T-helper 2 cell treated with Interferon-gamma antibody and Interleukin-4, amounts not matched to agents 100 ng/mL and 5 ng/mL, for 36 hours (primary cell): Measurements from ENCODE around the gene SLC5A7. TPM values are rescaled to one million over a fixed set of nuclear protein-coding genes. Genes with fewer than 3 reads are reported as not detected.

Experiments
- intact Hi-C: fragments of 100-400 bp; cut with micrococcal nuclease; formaldehyde crosslinking; loops from one replicate; pipeline ENCODE4 v1.15.1; 2023
- total RNA-seq: library from RNA; stranded (reverse); gene quantifications from 2 replicates; pipeline ENCODE4 v1.2.3, GENCODE V29; 2022

The SLC5A7 gene
- total RNA-seq = not detected in 2 replicates

- intact Hi-C loops = no loop called here
These were observed at the start of gene SLC5A7 for GRCh38 chr2:107986278-107987217. TSS of gene SLC5A7 (plus strand) at chr2:107986524. CDS start at chr2:107988156, 1,632 bp downstream.

DNA sequence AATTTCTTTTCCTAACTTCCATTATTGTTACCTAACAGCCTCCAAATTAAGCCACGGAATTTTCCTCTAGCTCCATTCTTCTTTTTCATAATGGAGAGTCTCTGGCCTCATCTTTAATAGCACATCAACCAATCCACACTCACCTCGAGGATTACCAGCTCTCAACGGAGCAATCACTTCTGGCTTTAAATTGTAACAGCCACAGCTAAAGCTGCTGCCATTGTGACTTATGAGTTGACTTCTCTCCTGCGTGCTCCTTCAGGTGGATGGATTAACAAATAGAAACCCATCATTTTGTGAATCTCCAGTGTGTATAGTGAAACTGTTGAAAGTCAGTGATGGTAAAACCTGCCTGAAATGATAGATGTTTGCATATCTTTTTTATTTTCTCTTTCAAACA is 24.9 kb upstream of the SLC5A7 start:
- intact Hi-C loops = no loop called here

DNA sequence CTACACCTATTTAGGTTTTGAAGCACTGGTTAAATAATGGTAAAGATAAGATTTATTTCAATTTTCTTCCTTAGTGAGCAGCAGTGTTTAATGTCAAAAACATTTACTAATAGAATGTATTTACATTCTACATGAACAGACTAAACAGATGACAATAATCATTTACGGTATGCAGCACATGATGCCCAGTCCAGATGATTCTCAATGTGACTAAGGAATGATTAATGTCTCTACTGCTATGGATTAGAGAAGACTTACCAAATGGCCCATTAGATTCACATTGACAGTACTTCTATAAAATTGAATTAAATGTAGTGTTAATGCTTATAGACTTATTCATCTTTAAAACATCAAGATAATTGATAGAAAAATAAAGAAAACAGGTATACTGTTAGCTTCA is 22.1 kb upstream of the SLC5A7 start:
- intact Hi-C loops = no loop called here

GRCh38 chr2:107984707-107985106 is 1.6 kb upstream of the SLC5A7 start:
- intact Hi-C loops = no loop called here

GRCh38 chr2:107988108-107988507 is 1.8 kb downstream of the SLC5A7 start:
- intact Hi-C loops = no loop called here

DNA sequence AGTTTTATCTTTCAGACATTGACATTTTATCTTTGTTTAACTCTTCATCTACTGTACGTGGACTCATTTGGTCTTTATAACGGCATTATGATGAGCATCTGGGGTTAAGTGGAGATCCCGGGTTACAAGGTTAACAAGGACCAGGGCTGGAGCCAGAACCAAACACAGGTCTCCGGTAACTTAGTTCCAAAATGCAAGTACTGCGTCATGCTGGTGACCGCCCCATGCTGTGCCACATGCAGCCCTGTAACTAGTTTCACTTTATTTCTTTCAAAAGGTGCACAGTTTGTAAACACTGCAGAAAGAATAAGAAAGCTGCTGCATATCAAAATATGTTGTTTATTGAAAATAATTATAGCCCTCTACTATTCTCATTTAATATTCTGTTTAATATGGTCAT is 3.1 kb downstream of the SLC5A7 start:
- intact Hi-C loops = no loop called here

- intact Hi-C loops = no loop called here
These were observed 4.4 kb downstream of the SLC5A7 start for GRCh38 chr2:107990718-107991117.

DNA sequence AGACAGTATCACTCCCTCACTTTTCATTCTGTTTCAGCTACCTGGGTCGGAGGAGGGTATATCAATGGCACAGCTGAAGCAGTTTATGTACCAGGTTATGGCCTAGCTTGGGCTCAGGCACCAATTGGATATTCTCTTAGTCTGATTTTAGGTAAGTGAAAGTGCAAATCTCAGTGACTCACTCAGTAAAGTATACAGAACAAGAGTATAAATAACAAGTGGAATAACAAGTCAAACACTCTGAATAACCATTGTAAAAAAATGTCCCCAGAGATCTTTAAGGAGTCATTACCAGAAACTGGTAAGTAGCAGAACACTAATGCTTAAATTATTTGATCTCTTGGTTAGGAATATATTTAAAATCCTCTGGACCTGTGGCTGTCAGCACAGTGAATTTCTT is 5.7 kb downstream of the SLC5A7 start:
- intact Hi-C loops = no loop called here

GRCh38 chr2:107999158-107999557 is 12.8 kb downstream of the SLC5A7 start:
- intact Hi-C loops = no loop called here

DNA sequence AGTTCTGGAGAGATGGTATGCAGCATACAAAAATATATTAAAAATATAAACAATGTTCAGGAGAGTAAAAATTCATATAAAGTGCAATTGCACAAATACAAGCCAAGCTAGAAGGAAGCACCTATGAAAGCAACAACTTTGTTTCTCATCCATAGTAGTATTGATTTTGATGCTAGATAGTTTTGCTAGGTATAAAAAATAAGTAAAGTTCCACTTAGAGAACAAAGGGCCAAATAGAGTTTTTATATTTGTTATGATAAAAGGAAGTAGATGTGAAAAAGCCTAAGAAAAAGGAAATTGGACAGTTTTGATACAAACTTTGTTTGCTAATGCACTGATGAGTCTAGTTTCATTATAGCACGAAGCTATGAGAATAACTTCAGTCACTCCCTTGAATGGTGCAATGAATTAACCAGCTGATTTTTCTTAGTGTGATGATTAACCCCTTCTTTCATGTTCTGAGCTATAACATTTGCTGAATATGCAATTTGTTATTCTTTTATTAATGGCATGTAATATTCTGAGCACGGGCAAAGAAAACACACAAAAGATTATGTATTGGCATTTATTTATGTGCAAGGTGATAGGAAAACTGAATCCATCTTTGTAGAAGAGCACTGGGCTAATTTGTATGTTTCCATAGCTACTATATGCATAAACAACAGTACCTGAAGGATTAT is 24.7 kb downstream of the SLC5A7 start:
- intact Hi-C loops = no loop called here

DNA sequence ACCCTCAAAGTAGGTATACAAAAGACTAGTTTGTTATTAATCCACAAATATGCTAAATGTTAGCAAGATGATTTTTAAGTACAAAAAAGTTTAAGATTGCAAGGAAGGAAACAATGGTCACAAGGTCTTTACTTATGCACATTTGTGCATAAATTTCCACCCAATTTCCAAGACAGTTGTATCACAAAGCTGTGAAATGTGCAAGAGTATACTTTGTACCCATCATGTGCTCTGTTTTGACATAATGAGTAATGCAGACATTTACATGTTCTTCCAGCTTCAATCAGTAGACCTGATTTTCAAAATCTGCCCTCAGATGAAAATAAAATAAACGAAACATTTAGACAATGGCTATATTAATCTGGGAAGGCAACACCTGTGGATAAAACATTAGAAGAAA is 27.0 kb downstream of the SLC5A7 start:
- intact Hi-C loops = no loop called here

DNA sequence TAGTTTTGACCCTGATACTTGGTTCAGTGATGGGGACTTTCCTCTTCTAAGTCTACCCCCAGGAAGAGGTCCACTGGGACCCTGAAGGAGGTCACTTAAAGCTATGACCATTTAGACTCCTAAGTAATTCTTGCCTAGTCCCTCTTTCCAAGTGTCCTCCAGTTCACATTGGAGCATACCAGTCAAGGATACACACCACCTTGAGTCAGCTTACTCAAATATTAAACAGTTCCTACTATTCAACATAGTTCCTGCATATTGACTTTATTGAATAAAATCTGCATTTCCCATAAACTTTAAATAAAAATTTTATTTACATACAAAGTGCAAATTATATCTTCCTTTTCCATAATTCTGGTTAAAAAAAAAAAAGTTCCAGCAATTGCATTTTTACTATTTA is 36.3 kb downstream of the SLC5A7 start:
- intact Hi-C loops = no loop called here

DNA sequence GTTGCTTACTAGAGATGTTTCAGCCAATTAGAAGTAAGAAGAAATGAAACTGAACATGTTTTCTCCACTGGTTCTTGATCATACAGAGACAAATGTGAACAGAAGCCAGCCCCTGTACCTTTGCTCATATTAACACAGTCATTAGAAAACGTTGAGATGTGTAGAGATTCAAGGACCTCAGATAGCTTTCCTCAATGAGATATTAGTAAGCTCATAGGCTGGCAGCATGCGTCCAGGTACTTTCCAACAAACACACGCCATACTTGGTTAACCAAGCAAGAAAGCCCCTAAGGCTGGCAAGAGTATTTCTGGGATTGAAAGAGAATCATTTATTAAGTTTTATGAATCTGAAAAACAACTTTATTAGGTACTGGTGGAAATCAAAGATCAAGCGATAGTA is 37.5 kb downstream of the SLC5A7 start:
- intact Hi-C loops = no loop called here

DNA sequence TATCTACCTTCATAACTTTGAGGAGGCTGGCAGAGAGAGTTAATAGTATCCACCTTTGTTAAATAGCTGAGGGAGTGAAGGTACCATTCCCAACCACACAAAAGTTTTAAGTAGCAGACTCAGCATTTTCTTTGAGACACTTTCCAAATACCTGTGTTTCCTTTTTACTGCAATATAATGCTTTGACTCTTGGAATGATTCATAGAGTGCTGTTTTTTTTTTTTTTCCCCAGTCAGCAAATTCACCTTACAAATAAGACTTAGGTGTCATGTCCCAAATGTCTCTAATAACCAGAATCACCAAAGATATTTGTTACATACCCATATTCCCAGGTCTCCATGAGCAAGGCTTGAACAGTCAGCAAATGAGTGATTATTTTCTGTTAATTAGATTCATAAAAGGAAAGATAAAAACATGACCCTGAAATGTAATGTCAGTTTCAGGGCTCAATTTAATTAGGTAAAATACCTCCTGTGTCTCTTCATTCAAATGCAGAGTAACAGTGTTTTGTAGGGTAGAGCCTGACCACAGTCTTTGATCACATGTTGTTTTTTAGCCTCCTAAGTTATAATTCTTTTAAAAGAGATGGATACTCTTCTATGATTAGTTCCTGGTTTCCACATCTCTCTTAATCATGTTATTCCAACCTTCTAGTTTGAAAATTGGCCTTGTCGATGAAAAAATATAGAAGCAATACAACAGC is 39.9 kb downstream of the SLC5A7 start:
- intact Hi-C loops = no loop called here

- intact Hi-C loops = no loop called here
These were observed 43.2 kb downstream of the SLC5A7 start for GRCh38 chr2:108029496-108029895.

GRCh38 chr2:108029912-108030311 is 43.6 kb downstream of the SLC5A7 start:
- intact Hi-C loops = no loop called here

DNA sequence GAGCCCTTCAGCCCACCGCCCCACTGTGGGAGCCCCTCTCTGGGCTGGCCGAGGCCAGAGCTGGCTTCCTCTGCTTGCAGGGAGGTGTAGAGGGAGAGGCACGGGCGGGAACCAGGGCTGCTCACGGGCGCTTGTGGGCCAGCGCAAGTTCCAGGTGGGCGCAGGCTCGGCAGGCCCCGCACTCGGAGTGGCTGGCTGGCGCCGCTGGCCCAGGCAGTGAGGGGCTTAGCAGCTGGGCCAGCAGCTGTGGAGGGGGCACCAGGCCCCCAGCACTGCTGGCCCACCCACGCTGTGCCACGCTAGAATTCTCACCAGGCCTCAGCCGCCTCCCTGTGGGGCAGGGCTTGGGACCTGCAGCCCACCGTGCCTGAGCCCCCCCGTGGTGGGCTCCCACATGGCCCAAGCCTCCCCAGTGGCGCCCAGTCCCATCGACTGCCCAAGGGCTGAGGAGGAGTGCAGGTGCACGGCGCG is 45.2 kb downstream of the SLC5A7 start:
- intact Hi-C loops = no loop called here

- intact Hi-C loops = no loop called here
These were observed 48.5 kb downstream of the SLC5A7 start for GRCh38 chr2:108034843-108035242.

DNA sequence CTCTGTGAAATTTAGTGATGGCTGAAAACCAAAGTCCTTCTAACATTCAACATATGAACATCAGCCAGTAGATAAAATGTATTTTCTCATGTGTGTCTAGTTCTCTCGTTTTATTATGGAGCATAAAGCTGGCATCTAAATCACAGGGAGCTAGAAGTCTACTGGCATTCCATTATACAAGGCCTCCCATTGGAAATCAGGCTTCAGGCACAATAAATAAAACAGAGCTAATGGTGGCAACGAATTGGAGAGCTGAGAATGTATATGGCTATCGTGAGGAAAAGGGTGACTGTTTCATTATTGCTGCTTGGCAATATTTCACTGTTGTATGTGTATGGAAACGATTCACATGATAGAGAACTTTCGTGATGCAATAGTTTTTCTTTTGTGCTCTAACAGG is 62.4 kb downstream of the SLC5A7 start:
- intact Hi-C loops = no loop called here

DNA sequence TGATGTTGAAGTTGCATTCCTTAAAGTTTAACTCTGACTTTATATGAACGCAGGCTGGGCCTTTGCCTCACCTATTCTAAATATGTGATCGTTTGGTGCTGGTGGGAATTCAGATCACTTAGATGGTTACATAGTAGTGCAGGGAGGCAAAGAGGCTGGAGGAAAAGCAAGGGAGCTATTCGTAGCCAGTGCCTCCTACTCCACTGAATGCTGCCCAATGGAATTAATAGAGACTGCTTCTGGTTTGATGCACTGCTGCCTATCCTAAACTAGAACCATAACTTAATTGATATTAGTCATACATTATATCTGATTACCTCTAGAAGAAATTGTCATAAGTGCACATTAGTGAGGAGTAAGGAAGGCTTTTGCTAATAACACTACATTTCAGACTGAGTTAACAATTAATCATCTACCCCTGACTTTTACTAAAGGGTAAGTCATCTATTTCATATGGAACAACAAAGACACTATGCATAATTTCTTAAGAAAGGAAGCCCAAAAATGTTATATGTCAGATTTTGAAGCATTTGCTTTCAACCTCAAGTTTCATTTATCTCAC is 72.3 kb downstream of the SLC5A7 start:
- intact Hi-C loops = no loop called here

GRCh38 chr2:108061439-108062042 is 75.2 kb downstream of the SLC5A7 start:
- intact Hi-C loops = no loop called here
